T-helper 2 cell treated with Interferon-gamma antibody and Interleukin-4, amounts not matched to agents 5 μg/mL and 100 μg/mL, for 36 hours (primary cell): ENCODE measurements around the gene SCEL.
"Not testable (repeated sequence)": the region's sequence is repeated elsewhere in the genome, so short reads cannot be mapped to it uniquely, and the experiment has no call there.

Source experiments
- DNase-seq: peaks from one replicate; pipeline ENCODE4 v3.0.0; 2021; ENCODE audit warnings: low spot score
- H3K27ac Mint-ChIP-seq: one replicate; pipeline ENCODE4 v1.8.0; 2021; ENCODE audit warnings: mild to moderate bottlenecking, mixed read lengths
- H3K27me3 Mint-ChIP-seq: one replicate; pipeline ENCODE4 v1.8.0; 2021; ENCODE audit warnings: low read depth, mixed read lengths
- H3K36me3 Mint-ChIP-seq: one replicate; pipeline ENCODE4 v1.8.0; 2021; ENCODE audit warnings: low read depth, mixed read lengths
- H3K4me1 Mint-ChIP-seq: one replicate; pipeline ENCODE4 v1.8.0; 2021; ENCODE audit warnings: low read depth, mixed read lengths
- H3K4me3 Mint-ChIP-seq: one replicate; pipeline ENCODE4 v1.8.0; 2022; ENCODE audit warnings: mild to moderate bottlenecking, moderate library complexity, mixed read lengths
- H3K9me3 Mint-ChIP-seq: one replicate; pipeline ENCODE4 v1.8.0; 2021; ENCODE audit warnings: mixed read lengths

SCEL gene

DNA sequence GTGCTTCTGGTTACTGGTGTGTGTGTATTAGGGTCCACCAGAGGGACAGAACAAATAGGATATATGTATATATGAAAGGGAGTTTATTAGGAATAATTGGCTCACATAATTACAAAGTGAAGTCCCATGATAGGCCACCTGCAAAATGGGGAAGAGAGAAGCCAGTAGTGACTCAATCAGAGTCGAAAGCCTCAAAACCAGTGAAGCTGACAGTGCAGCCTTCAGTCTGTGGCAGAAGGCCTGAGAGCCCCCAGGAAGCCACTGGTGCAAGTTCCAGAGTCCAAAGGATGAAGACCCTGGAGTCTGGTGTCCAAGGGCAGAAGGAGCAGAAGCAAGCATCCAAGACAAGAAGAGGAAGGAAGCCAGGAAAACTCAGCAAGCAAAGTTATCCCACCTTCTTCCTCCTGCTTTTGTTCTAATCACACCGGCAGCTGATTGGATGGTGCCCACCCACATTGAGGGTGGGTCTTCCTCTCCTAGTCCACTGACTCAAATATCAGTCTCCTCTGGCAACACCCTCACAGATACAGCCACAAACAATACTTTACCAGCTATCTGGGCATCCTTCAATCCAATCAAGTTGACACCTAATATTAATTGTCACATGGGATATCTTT is 21.7 kb upstream of the SCEL start:
- H3K4me1 Mint-ChIP-seq, result peaks cover 7% of the 10 kb centered on the region
- H3K27me3 Mint-ChIP-seq, result peaks cover 4% of the 10 kb centered on the region
- no peaks in the 10 kb centered on the region for H3K9me3 Mint-ChIP-seq
- no peaks in the 10 kb centered on the region for H3K36me3 Mint-ChIP-seq
- no peak for DNase-seq
- H3K27ac Mint-ChIP-seq, result no peak overlapping the region
- H3K4me3 Mint-ChIP-seq, result no peak overlapping the region

DNA sequence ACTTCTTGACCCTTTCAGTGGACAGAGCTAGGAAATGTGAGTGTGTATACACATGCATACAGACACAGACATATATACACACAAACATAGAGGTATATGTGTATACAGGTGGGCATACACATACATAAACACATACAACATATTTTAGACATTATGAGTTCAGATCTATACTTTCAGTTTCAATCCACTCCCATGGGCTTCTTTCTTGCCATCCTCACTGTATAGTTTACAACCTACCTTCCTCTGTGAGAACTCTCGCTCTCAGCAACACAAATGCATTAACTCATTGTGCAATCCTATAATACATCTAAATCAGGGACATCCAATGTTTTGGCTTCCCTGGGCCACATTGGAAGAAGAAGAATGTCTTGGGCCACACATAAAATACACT is 21.2 kb upstream of the SCEL start:
- Mint-ChIP-seq H3K36me3 (no peaks in the 10 kb centered on the region), H3K4me3 (no peak overlapping the region), H3K27me3 (peaks cover 6% of the 10 kb centered on the region), H3K9me3 (no peaks in the 10 kb centered on the region), H3K4me1 (peaks cover 3% of the 10 kb centered on the region), H3K27ac (no peak overlapping the region)
- no peak for DNase-seq

DNA sequence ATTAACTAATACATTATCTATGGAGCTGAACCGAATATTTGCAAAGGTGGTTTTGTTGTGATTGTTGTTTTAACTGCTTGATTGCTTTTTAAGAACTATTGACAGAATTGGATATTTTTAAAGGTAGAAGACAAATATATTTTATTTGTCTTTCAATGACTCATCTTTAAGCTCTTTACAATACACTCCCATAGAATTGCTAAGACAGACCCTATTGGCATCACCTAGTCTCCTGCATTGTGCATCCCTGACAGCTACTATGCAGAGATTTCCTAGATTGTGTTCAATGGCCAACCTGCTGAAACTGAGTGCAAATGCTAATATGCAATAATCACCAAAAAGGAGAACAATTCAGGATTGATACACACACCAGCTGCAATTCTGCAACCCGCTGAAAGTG is 19.7 kb upstream of the SCEL start:
- Mint-ChIP-seq H3K27me3 (peaks cover 8% of the 10 kb centered on the region), H3K27ac (no peak overlapping the region), H3K4me1 (peaks cover 1% of the 10 kb centered on the region), H3K36me3 (no peaks in the 10 kb centered on the region), H3K9me3 (no peaks in the 10 kb centered on the region), H3K4me3 (no peak overlapping the region)
- DNase-seq, result no peak

DNA sequence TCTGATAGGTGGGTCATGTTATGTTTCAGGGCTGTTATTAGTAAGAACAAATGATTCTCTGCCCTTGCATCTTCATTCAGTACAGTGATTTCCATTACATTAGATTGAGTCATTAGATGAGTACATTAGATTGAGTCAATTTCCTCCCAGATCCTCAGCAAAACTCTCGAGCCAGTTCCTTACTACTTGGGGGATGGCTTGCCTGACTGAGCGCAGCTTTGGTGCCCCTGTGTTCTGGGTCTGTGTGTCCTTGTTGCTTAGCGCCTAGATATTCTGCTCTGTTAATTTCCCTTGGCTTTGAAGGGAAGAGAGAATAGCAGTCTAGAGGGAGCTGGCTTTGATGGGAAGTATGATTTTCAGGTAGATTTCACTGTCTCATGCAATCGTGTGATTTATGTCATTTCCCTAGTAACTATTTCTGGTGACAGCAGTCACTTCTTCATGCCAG is 19.1 kb upstream of the SCEL start:
- Mint-ChIP-seq H3K36me3 (no peaks in the 10 kb centered on the region), H3K4me3 (no peak overlapping the region), H3K4me1 (peaks cover 1% of the 10 kb centered on the region), H3K9me3 (no peaks in the 10 kb centered on the region), H3K27ac (no peak overlapping the region), H3K27me3 (peaks cover 8% of the 10 kb centered on the region)
- no peak for DNase-seq

DNA sequence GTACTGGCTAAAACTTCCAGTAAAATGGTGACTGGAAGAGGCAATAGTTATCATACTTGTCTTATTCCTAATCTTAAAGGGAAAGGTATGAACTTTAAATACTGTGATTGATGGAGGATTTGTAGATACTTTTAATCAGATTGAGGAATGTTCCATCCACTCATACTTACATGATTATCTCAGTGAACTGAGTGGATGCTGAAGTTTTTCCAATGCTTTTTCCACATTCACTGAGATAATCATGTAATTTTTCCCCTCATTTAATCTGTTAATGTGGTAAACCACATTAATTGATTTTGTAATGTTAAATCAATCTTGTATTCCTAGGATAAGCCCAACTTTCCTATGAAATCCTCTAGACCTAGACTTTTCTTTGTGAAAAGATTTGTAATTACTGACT is 17.2 kb upstream of the SCEL start:
- no peaks in the 10 kb centered on the region for H3K36me3 Mint-ChIP-seq
- no peak overlapping the region for H3K4me3 Mint-ChIP-seq
- H3K4me1 Mint-ChIP-seq, result peaks cover 1% of the 10 kb centered on the region
- H3K27me3 Mint-ChIP-seq, result peaks cover 8% of the 10 kb centered on the region
- DNase-seq, result no peak
- peaks cover 3% of the 10 kb centered on the region for H3K9me3 Mint-ChIP-seq
- H3K27ac Mint-ChIP-seq, result no peak overlapping the region

DNA sequence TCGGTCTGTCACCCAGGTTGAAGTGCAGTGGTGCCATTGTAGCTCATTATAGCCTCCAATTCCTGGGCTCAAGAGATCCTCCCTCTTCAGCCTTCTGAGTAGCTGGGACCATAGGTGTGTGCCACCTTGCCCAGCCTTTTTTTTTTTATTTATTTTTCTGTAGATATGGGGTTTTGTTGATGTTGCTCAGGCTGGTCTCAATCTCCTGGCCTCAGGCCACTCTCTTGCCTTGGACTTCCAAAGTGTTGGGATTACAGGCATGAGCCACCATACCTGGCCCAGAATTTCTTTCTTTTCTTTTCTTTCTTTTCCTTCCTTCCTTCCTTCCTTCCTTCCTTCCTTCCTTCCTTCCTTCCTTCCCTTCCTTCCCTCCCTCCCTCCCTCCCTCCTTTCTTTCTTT is 16.1 kb upstream of the SCEL start:
- DNase-seq, H3K27me3 Mint-ChIP-seq, H3K36me3 Mint-ChIP-seq, H3K27ac Mint-ChIP-seq, H3K4me3 Mint-ChIP-seq, H3K9me3 Mint-ChIP-seq, H3K4me1 Mint-ChIP-seq: not testable (repeated sequence)

DNA sequence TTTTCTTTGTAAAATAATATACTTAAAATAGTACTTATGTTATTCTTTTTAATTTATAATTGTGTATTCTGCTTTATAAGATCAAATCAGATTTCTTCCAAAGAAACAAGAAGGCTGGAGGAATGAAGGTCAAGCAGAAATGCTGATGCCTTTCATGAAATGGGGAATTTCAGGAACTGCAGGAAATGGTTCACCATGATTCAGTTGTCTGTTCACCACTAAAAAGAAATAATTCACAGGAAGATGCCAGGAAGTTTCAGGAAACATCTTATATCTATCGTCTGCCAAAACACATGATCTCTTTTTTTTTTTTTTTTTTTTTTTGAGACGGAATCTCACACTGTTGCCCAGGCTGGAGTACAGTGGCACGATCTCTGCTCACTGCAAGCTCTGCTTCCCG is 15.7 kb upstream of the SCEL start:
- Mint-ChIP-seq H3K9me3 (peaks cover 3% of the 10 kb centered on the region), H3K27me3 (peaks cover 8% of the 10 kb centered on the region), H3K27ac (no peak overlapping the region), H3K4me1 (no peaks in the 10 kb centered on the region), H3K36me3 (no peaks in the 10 kb centered on the region), H3K4me3 (no peak overlapping the region)
- DNase-seq, result no peak

DNA sequence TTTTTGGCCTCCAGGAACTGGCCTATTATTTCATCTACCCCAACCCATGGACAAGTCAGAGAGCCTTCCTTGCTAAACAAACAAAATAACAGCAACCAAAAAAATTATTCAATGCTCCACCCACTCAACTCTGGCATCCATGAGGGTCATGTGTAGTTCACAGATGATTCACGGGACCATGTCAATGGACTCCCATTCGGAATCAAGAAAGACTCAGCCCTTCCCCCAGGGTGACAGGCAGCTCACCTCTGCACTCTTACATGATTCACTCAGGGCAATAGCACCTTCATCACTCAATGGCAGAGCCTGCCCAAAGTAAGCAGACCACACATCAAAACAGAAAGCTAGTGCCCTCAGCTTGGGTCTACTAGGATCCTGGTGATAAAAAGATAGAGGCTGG is 14.3 kb upstream of the SCEL start:
- no peak overlapping the region for H3K4me3 Mint-ChIP-seq
- H3K36me3 Mint-ChIP-seq, result no peaks in the 10 kb centered on the region
- peaks cover 8% of the 10 kb centered on the region for H3K27me3 Mint-ChIP-seq
- H3K4me1 Mint-ChIP-seq, result no peaks in the 10 kb centered on the region
- DNase-seq, result no peak
- H3K27ac Mint-ChIP-seq, result no peak overlapping the region
- peaks cover 3% of the 10 kb centered on the region for H3K9me3 Mint-ChIP-seq

DNA sequence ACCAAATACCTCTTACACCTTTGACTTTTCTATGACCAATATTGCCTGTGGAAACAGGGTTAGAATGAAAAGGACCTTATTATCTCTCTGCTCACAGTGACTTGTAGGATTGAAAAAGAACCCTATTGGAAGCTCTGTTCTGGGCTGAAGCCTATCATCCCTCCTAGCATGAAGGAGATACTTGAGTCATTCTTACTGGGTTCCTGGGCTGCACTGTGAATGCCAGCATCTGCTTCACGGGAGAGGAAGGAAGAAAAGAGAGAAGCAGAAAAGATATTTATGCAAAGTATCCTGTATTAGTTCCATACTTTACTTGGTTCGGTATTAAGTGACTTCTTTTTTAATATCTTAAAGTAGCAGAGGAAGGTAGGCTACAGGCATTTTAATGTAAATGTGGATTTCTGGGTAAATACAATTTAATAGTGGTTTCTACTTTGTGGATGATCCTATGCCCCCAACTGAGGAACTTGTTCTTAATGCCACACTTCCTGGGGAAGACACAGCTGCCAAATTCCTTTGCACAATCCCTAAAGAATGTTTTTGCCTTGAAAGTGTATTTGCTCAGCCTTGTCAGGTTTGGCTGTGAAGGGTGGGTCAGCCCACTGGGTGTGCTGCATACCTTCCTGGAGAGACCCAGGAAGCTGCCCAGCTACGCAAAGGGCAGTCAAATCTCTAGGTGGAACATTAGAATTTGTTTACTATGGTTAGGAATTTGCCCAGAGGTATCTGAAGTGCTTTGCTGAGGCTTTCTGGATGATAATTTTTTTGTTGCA is 13.7 kb upstream of the SCEL start:
- H3K9me3 Mint-ChIP-seq, result peaks cover 3% of the 10 kb centered on the region
- no peak overlapping the region for H3K4me3 Mint-ChIP-seq
- DNase-seq, result no peak
- no peaks in the 10 kb centered on the region for H3K4me1 Mint-ChIP-seq
- H3K36me3 Mint-ChIP-seq, result no peaks in the 10 kb centered on the region
- peaks cover 4% of the 10 kb centered on the region for H3K27me3 Mint-ChIP-seq
- no peak overlapping the region for H3K27ac Mint-ChIP-seq

DNA sequence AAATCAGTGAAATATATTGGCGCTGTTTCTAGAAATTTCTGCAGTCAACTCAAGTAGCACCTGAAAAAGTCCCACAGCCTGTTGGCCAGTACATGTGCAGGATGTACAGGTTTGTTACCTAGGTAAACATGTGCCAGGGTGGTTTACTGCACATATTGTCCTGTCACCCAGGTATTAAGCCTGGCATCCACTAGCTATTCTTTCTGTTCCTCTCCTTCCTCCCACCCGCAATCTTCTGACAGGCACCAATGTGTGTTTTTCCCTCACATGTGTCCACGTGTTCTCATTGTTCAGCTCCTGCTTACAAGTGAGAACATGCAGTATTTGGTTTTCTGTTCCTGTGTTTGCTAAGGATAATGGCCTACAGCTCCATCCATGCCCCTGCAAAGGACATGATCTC is 13.1 kb upstream of the SCEL start:
- H3K27me3 Mint-ChIP-seq, result peaks cover 4% of the 10 kb centered on the region
- peaks cover 3% of the 10 kb centered on the region for H3K9me3 Mint-ChIP-seq
- H3K27ac Mint-ChIP-seq, result no peak overlapping the region
- no peaks in the 10 kb centered on the region for H3K36me3 Mint-ChIP-seq
- no peak overlapping the region for H3K4me3 Mint-ChIP-seq
- DNase-seq, result no peak
- H3K4me1 Mint-ChIP-seq, result no peaks in the 10 kb centered on the region

DNA sequence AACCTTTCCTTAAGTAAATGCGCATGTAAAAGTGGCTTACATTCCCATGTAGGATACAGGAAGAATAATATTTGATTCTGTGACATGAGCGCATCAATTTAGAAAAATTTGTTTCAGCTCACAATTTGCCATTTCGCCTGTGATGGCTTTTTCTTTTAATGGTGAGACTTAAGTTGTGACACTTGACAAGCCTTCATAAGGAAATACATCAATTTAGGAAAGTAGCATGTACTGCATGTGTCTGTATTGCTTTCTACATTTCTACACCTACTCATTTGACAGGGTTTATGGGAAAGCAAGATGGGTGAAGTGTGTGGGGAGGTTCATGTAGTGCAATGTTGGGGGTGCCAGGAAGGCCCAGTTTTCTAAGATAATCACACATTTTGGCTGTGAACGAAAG is 12.1 kb upstream of the SCEL start:
- H3K27ac Mint-ChIP-seq, result no peak overlapping the region
- no peak for DNase-seq
- no peak overlapping the region for H3K4me3 Mint-ChIP-seq
- no peaks in the 10 kb centered on the region for H3K36me3 Mint-ChIP-seq
- H3K9me3 Mint-ChIP-seq, result peaks cover 3% of the 10 kb centered on the region
- H3K27me3 Mint-ChIP-seq, result peaks cover 4% of the 10 kb centered on the region
- no peaks in the 10 kb centered on the region for H3K4me1 Mint-ChIP-seq

DNA sequence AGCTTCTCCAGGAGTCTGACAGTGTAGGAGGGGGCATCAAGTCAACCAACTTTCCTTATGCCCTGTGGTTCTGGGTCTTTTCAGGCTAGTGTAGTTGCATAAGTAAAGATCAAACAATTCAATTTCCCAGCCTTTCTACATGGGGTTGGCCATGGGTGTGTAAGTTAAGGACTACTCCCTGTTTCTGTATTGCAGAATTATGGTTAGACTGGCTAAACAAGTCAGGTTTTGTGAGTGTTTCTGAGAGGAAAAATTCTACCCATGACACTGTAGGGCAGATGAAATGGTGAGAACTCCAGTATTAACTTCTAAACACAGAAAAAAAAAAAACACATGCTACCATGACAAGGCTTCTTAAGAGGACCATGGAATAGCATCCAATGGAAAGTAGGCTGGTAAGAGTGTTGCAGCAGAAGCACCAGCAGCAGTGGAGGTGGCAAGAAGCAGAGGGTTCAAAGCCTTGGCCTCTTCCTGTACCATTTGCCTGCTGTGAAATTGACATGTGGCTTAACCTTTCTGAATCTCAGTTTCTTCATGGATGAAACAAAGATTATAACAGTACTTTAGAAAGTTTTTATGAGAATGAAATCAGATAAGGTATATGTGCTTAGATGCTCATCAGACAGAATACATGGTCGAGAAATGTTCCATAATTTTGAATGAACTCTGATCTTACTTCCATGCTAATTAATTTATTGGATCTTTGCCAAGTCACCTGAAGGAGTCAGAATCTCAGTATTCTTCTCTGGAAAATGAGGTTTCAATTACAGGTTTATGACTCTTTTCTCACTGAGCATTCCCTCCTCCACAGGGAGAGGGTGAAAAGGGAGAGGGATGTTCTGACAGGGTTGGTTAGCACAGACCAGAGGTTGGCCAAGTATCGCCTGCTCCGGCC is 11.4 kb upstream of the SCEL start:
- no peak for DNase-seq
- Mint-ChIP-seq H3K9me3 (peaks cover 3% of the 10 kb centered on the region), H3K4me3 (no peak overlapping the region), H3K27me3 (peaks cover 2% of the 10 kb centered on the region), H3K4me1 (no peaks in the 10 kb centered on the region), H3K36me3 (no peaks in the 10 kb centered on the region), H3K27ac (no peak overlapping the region)

DNA sequence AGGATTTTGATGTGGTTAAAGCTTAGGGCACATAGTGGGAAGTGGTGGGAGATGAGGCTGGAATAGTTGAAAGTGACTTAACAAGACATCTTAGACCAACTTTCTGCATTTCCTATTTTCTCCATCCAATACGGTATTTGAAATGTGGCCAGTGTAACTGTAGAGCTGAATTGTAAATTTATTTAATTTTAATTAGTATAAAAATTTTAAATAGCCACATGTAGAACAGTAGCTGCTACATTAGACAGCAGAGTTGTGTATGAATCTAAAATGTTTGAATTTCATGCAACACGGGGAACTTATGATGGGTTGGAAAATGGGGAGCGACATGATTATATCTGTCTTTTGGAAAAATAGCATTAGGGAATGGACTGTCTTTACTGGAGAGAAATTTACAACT is 7.1 kb upstream of the SCEL start:
- H3K27ac Mint-ChIP-seq, result no peak overlapping the region
- DNase-seq, result no peak
- H3K9me3 Mint-ChIP-seq, result no peaks in the 10 kb centered on the region
- H3K27me3 Mint-ChIP-seq, result peaks cover 3% of the 10 kb centered on the region
- peaks cover 3% of the 10 kb centered on the region for H3K4me1 Mint-ChIP-seq
- no peak overlapping the region for H3K4me3 Mint-ChIP-seq
- no peaks in the 10 kb centered on the region for H3K36me3 Mint-ChIP-seq

DNA sequence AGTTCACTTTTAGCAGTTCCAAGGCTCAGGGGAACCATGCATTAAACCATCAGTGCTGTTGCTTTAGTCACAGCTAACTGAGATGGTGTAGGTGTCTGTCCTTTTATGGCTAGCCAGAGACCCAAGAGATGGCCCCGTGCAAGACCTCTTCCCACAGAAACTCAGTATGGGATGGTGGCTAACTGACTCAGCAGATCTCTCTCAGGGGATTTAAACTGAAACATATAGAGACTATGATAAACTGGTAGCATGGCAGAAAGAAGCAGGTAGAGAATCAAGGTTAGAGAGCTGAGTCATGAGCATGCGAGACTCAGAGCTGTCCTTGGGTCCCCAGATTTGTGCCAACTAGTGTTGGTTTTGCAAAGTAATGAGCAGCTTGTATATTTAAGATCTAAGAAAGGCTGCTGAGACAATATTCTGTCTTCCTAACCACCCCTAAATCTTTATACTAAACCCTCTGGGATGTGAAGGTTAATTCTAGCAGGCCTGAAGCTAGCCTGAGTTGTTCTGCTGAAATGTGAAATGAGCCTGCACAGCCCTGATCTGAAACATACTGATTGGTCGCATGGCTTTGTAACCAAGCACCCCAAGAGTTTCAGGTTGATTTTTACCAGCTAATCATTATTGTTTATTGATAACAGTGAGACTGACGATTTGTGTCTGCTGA is 6.5 kb upstream of the SCEL start:
- DNase-seq, result no peak
- H3K27me3 Mint-ChIP-seq, result peaks cover 3% of the 10 kb centered on the region
- no peak overlapping the region for H3K4me3 Mint-ChIP-seq
- H3K9me3 Mint-ChIP-seq, result no peaks in the 10 kb centered on the region
- H3K4me1 Mint-ChIP-seq, result peaks cover 3% of the 10 kb centered on the region
- no peaks in the 10 kb centered on the region for H3K36me3 Mint-ChIP-seq
- H3K27ac Mint-ChIP-seq, result no peak overlapping the region
